HG03280 (cell line): ENCODE measurements around the gene ARHGEF12.
"Not testable (repeated sequence)": the region's sequence is repeated elsewhere in the genome, so short reads cannot be mapped to it uniquely, and the experiment has no call there.

Source experiments
- ATAC-seq: cut with Tn5 transposase; IDR thresholded peaks from one replicate; pipeline ENCODE4 v1.9.1; 2021; ENCODE audit warnings: mild to moderate bottlenecking, moderate library complexity; ENCODE audit not compliant: unreplicated experiment

ARHGEF12 gene

DNA sequence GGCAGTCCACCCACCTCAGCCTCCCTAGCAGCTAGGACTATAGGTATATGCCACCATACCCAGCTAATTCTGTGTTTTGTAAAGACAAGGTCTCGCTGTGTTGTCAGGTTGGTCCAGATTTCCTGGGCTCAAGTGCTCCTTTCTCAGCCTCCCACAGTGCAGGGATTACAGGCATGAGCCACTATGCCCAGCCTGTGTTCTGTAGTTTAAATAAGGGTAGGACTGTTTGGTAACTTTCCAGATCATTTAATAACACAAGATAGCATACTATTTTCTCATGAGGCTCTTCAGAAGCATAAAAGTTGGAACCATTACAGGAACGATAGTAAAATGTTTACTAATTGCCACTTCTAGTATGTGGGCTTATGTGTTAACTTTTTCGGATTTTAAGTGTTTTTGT, 137.3 kb downstream of the ARHGEF12 start:
- no peak for ATAC-seq

- no peak for ATAC-seq
Measured at GRCh38 chr11:120482149-120482548, 145.9 kb downstream of the ARHGEF12 start.

- no peak for ATAC-seq
Measured at GRCh38 chr11:120484722-120485121, 148.5 kb downstream of the ARHGEF12 start.

DNA sequence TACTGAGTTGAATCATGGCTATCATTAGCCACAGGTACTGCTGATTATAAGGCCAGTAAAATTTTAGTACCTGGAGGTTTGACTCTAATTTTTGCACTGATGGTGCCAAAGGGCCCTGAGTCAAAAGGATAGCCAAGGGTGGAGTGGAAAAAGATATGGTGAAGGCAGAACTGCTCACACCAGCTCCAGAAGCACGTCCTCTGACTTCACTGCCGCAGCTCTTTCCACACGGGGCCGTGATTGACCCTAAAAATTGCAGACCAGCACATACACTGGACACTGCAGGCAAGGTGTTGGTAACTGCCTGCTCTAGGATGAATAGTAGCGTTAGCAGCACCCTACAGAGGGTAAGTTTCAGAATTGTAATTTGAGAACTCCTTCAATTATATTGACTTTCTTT, 149.9 kb downstream of the ARHGEF12 start:
- no peak for ATAC-seq

DNA sequence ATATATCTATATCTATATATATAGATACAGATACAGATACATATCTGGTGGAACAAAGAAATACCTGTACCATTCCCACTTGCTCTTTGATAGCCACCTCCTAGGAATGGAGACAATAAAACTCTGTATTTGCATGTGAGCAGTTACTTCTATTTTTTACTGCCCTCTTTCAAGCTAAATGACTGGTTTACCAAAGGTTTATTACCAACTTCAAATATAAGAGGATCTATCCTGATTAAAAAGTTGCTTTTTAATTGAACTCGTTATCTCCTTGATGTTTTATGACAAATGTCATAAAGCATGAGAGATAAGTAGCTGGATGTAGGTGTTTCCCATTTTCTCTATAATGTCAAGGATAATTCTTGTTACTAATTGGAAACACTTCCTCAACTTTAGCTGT, 153.6 kb downstream of the ARHGEF12 start:
- no peak for ATAC-seq

GRCh38 chr11:120492486-120492885, 156.3 kb downstream of the ARHGEF12 start:
- no peak for ATAC-seq

GRCh38 chr11:120494595-120494994, 158.4 kb downstream of the ARHGEF12 start:
- no peak for ATAC-seq

GRCh38 chr11:120499088-120499487, 162.9 kb downstream of the ARHGEF12 start:
- no peak for ATAC-seq

- ATAC-seq, result no peak
Measured at GRCh38 chr11:120499859-120500258, 163.6 kb downstream of the ARHGEF12 start.

DNA sequence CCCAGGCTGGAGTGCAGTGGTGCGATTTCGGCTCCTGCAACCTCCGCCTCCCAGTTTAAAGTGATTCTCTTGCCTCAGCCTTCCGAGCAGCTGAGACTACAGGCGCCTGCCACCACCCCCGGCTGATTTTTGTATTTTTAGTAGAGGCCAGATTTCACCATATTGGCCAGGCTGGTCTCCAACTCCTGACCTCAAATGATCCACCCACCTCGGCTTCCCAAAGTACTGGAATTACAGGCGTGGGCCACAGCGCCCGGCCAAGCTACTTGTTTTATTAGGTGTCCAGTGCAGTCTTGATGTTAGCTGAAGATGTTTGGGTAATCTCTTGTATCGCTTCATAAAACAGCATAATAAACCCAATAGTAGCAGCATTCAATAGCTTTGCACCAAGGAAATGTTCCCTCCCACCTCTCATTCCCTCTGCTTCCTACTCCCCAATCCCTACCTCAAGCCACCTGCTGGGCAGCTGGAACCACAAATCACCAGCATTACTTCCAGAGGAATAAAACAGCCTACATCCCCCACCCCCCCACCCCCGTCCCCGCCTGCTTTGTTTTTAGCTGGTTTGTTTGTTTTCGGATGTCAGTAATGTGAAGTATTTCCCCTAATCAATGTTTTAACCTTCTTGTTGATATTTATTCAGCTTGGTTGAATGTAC, 164.3 kb downstream of the ARHGEF12 start:
- no peak for ATAC-seq

GRCh38 chr11:120501440-120501839, 165.2 kb downstream of the ARHGEF12 start:
- ATAC-seq, result no peak

DNA sequence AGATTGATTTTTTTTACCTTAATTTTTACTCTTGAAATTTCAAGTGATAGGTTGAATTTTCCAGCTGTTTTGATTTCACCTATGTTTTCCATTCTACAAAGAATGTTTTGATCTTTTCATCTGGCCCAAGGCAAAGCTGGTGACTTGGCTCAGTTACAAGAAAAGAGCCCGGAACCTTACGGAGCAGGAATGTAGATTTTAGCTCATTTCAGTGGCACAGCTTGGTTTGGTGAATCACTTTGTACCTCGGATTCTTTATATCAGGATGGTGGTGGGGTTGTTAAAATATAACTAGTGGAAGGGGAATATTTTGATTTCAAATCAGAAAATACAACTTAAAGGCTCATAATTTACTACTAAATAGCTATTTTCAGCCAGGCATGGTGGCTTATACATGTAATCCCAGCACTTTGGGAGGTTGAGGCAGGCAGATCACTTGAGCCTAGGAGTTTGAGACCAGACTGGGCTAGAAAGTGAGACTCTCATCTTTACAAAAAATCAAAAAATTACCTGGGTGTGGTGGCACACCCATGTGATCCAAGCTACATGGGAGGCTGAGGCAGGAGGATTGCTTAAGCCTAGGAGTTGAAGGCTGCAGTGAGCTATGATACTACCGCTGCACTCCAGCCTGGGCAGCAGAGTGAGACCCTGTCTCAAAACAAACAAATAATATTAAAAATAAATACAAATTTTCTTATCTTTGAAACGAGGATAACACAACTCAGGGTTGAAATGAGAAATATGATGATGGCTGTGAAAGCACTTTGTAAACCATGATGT, 166.0 kb downstream of the ARHGEF12 start:
- ATAC-seq, result no peak

DNA sequence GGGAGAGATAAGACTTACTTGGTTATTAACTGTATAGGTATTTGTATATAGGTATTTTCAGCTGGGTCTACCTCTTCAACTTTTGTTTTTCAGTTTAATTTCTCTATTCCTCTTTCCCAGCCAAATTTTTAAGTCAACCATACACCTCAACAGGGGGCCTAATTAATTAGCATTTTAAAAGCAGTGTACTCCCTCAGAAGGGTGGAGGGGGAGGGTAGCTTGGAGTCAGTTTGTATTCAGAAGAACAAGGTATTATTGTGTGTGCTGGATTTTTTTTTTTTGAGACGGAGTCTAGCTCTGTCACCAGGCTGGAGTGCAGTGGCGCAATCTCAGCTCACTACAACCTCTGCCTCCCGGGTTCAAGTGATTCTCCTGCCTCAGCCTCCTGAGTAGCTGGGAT, 167.3 kb downstream of the ARHGEF12 start:
- not testable (repeated sequence) for ATAC-seq

DNA sequence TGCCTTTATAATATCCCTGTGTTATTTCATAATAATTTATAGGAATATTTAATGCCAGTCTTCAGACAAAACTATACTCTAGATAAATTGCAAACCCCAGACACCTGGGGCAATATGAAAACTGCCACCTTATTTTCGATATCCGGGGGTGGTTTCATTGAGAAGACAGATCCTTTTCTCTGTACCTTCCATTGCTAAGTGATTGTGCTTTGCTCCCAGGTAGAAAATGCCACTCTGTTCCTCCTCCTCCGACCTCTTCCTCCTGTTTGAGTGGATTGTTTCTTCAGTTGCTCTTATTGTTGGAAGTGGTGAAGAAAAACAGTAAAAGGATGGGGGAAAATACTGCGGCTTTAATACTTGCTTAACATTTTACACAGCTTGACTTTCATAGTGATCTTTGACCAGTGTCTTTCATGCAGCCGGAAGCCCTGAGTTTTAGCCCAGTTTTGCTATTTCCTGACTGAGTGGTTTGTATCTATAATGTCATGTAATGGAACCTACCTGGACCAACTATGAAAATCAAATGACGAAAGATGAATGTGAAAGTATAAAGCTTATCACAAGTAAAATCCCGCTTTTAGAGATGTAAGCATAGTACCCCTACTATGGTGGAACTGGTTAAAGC, 169.7 kb downstream of the ARHGEF12 start:
- no peak for ATAC-seq

GRCh38 chr11:120509346-120510053, 173.3 kb downstream of the ARHGEF12 start:
- no peak for ATAC-seq

DNA sequence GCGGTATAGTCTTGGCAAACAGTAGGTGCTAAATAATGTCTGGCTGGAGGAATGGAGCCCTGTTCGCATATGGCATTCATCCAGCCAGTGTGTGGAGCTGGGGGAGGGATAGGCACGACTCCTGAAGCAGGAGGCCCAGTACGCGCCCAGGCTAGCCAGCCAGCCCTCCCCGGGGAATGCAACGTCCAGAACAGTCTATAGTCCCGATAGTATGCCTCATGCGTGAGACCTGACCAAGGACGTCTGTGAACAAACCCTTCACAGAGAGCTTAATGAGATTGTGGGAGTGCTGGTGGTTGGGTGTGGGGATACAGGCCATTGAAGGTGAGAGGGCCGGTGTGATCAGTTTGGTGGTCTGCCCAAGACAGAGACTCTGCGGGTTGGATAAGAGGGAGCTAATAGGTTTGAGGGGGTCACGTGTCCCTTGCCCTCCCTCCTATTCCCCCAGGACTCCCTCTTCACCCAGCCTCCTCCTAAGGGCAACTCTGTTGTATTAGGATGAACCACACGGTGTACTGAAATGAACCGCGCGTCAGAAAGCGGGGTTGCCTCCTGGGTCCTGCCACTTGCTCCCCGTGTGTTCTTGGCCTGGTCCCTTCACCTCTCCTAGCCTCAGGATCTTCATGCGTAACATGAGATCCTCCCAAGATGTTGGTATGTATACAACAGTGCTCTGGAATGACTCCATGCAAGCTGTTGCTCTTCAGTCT, 174.3 kb downstream of the ARHGEF12 start:
- no peak for ATAC-seq

DNA sequence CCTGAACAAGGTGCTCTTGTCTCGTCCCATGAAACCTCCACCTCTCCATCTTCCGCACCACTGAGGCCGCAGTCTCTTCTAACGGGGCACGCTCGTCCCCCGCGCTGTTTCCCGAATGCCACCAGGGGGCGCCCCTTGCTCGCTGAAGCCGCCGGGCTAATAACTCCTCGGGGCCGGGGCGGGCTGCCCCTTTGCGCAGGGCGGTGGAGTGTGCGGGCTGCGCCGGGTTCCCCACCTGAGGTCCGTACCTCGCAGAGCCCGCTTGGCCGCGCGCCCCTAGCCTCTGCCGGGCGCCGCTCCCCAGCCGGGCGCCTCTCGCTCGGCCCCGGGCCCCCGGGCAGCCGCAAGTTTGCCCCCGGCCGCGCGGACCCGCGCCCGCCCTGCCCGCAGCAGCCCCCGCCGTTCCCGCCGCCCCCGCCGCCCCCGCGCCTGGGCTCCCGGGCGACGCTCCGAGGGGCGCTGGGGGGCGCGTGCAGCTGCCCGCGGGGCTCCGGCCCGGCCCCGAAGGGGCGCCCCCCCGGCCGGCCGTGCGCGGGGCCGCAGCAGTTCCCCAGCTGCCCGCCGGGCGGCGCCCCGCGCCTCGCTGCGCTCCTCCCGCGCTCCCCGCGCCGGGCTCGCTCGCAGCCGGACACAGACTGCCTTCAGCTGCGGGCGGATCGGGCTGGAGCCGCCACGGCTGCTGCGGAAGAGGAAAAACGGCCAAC, 175.1 kb downstream of the ARHGEF12 start, which contains the start of gene GRIK4:
TSS of gene GRIK4 (plus strand) at position 633 of the 704 bp plus-strand sequence. CDS start 148,571 bp downstream, outside the sequence.
- ATAC-seq, result peak; percentile 89

GRCh38 chr11:120511820-120512738, 175.9 kb downstream of the ARHGEF12 start:
- ATAC-seq, result no peak
